ENCODE results near the gene PEAK1.
"Not testable (repeated sequence)": the region's sequence is repeated elsewhere in the genome, so short reads cannot be mapped to it uniquely, and the experiment has no call there.

PEAK1 gene

DNA sequence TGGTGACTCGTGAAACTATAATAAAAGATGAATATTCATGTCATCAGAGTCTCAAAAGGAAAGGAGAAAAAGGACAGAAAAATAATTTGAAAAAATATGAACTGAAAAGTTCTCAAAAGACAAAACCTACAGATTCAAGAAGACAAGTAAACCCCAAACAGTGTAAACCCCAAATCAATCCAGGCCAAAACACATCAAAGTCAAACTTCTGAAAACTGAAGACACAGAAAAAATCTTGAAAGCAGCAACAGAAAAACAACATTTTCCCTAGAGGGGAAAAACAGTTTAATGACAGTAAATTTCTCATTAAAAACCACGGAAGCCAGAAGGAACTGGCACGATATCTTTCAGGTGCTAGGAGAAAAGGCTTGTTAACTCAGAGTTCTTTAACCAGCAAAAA lies 143.8 kb downstream of the PEAK1 start:
- H3K4me2 ChIP-seq: no peak overlapping the region
- no peaks in the 10 kb centered on the region for H3K79me2 ChIP-seq (ENCODE audit: insufficient read depth, low read depth)
- H3K4me1 ChIP-seq (ENCODE audit: low read depth, poor library complexity, severe bottlenecking): no peaks in the 10 kb centered on the region

DNA sequence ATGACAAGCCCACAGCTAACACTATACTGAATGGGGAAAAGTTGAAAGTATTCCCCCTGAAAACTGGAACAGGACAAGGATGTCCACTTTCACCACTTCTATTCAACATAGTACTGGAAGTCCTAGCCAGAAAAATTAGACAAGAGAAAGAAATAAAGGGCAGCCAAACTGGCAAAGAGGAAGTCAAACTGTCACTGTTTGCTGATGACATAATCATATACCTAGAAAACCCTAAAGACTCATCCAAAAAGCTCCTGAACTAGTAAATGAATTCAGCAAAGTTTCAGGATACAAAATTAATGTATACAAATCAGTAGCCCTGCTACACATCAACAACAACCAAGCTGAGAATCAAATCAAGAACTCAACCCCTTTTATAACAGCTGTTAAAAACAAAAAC lies 146.8 kb downstream of the PEAK1 start:
- not testable (repeated sequence) for H4K20me1 ChIP-seq (ENCODE audit: insufficient read depth); H3K9ac ChIP-seq; H3K4me2 ChIP-seq; H3K27me3 ChIP-seq (ENCODE audit: insufficient read depth, low read depth); H3K79me2 ChIP-seq (ENCODE audit: insufficient read depth, low read depth); H2AFZ ChIP-seq (ENCODE audit: low read depth); H3K4me3 ChIP-seq (IDR thresholded peaks at IDR 0.05; ENCODE audit: insufficient read depth, low read depth, low read length); H3K4me1 ChIP-seq (ENCODE audit: low read depth, poor library complexity, severe bottlenecking); H3K36me3 ChIP-seq (ENCODE audit: insufficient read depth); H3K27ac ChIP-seq

More for the DNA sequence above, 143.8 kb downstream of the PEAK1 start:
- Histone ChIP-seq H3K27ac (no peak overlapping the region), H3K9ac (no peak overlapping the region), H3K27me3 (ENCODE audit: insufficient read depth, low read depth) (no peaks in the 10 kb centered on the region), H3K36me3 (ENCODE audit: insufficient read depth) (no peaks in the 10 kb centered on the region; the same call in 1 of the 2 replicates), H4K20me1 (ENCODE audit: insufficient read depth) (no peaks in the 10 kb centered on the region), H2AFZ (ENCODE audit: low read depth) (no peak overlapping the region), H3K4me3 (IDR thresholded peaks at IDR 0.05; ENCODE audit: insufficient read depth, low read depth, low read length) (no peak overlapping the region)
- TF ChIP-seq, protein P1, sequence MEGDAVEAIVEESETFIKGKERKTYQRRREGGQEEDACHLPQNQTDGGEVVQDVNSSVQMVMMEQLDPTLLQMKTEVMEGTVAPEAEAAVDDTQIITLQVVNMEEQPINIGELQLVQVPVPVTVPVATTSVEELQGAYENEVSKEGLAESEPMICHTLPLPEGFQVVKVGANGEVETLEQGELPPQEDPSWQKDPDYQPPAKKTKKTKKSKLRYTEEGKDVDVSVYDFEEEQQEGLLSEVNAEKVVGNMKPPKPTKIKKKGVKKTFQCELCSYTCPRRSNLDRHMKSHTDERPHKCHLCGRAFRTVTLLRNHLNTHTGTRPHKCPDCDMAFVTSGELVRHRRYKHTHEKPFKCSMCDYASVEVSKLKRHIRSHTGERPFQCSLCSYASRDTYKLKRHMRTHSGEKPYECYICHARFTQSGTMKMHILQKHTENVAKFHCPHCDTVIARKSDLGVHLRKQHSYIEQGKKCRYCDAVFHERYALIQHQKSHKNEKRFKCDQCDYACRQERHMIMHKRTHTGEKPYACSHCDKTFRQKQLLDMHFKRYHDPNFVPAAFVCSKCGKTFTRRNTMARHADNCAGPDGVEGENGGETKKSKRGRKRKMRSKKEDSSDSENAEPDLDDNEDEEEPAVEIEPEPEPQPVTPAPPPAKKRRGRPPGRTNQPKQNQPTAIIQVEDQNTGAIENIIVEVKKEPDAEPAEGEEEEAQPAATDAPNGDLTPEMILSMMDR (conservative IDR thresholded peaks at IDR 0.05; ENCODE audit: low read depth, low read length): no peak

DNA sequence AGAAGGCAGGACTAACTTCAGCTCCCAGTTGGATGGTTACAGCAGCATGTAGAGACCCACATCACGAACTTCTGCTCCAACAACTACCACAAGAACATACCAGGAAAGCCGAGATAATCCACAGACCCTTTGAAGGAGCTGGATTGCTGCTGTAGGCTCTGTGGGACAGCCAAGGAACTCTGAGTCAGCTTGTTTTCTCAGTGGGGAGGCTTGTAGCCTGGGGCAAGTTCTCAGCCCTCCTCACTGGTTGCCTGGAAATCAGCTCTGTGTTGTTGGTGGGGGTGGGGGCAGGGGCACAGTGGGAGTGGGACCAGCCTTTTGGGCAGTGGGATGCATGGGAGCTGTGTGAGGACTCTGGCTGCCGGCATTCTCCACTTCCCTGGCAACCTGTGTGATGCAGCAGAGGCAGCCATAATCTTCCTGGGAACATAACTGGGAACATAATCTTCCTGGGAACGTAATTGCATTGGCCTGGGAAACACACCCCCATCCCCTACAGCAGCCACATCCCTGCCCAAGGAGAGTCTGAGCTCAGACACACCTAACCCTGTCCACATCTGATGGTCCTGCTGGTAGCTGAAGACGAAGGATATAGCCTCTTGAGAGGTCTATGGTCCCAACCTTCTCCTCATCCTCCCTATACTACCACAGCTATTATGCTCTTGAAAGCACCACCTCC lies 153.1 kb downstream of the PEAK1 start:
- TF ChIP-seq, protein P1 (conservative IDR thresholded peaks at IDR 0.05; ENCODE audit: low read depth, low read length): no peak
- Histone ChIP-seq H3K9ac (no peak overlapping the region), H3K4me2 (no peak overlapping the region), H4K20me1 (ENCODE audit: insufficient read depth) (no peaks in the 10 kb centered on the region), H3K4me1 (ENCODE audit: low read depth, poor library complexity, severe bottlenecking) (no peaks in the 10 kb centered on the region), H3K79me2 (ENCODE audit: insufficient read depth, low read depth) (no peaks in the 10 kb centered on the region), H3K27ac (no peak overlapping the region), H3K36me3 (ENCODE audit: insufficient read depth) (no peaks in the 10 kb centered on the region), H3K4me3 (IDR thresholded peaks at IDR 0.05; ENCODE audit: insufficient read depth, low read depth, low read length) (no peak overlapping the region), H3K27me3 (ENCODE audit: insufficient read depth, low read depth) (no peaks in the 10 kb centered on the region), H2AFZ (ENCODE audit: low read depth) (no peak overlapping the region)

DNA sequence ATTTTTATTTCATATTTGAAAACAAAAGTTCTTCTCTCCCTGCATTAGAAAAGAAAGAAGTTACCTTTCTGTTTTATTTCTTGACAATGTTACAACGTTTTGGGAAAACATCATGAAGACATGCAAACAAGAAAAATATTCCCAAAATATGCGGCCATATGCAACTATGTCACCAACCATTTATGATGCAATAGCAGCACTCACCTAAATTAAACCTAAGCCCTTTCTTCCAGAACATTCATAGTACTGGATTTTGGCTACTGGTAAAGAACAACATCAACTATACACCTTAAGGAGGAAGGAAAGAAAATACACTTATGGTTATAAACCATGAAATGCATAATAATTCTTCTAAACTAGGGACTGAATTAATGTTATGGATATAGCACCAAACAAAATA lies 164.5 kb downstream of the PEAK1 start:
- Histone ChIP-seq H3K27ac (no peak overlapping the region), H3K4me2 (no peak overlapping the region), H3K79me2 (ENCODE audit: insufficient read depth, low read depth) (no peaks in the 10 kb centered on the region), H2AFZ (ENCODE audit: low read depth) (no peak overlapping the region), H3K4me3 (IDR thresholded peaks at IDR 0.05; ENCODE audit: insufficient read depth, low read depth, low read length) (no peak overlapping the region), H3K9ac (no peak overlapping the region), H3K36me3 (ENCODE audit: insufficient read depth) (no peaks in the 10 kb centered on the region), H3K4me1 (ENCODE audit: low read depth, poor library complexity, severe bottlenecking) (no peaks in the 10 kb centered on the region), H3K27me3 (ENCODE audit: insufficient read depth, low read depth) (no peaks in the 10 kb centered on the region), H4K20me1 (ENCODE audit: insufficient read depth) (no peaks in the 10 kb centered on the region)
- TF ChIP-seq, protein P1 (conservative IDR thresholded peaks at IDR 0.05; ENCODE audit: low read depth, low read length): no peak

DNA sequence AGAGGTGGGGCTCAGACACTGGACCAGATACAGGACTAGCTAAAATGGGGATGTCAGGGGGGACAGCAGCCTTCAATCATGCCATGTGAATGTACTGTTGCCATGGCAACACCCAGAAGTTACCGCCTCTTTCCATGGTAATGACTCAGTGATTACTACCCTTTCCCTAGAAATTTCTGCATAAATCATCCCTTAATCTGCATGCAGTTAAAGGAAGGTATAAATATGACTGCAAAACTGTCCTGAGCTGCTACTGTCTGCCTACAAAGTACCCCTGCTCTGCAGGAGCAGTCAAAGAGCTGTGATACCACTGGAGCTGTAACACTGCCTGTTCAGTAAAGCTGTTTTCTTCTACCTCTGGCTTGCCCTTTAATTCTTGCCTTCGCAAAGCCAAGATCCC lies 168.2 kb downstream of the PEAK1 start:
- Histone ChIP-seq H3K9ac (no peak overlapping the region), H2AFZ (ENCODE audit: low read depth) (no peak overlapping the region), H3K4me1 (ENCODE audit: low read depth, poor library complexity, severe bottlenecking) (no peaks in the 10 kb centered on the region), H3K4me3 (IDR thresholded peaks at IDR 0.05; ENCODE audit: insufficient read depth, low read depth, low read length) (no peak overlapping the region), H3K27me3 (ENCODE audit: insufficient read depth, low read depth) (no peaks in the 10 kb centered on the region), H3K27ac (no peak overlapping the region), H3K4me2 (no peak overlapping the region), H4K20me1 (ENCODE audit: insufficient read depth) (no peaks in the 10 kb centered on the region), H3K36me3 (ENCODE audit: insufficient read depth) (no peaks in the 10 kb centered on the region), H3K79me2 (ENCODE audit: insufficient read depth, low read depth) (no peaks in the 10 kb centered on the region)
- TF ChIP-seq, protein P1 (conservative IDR thresholded peaks at IDR 0.05; ENCODE audit: low read depth, low read length): no peak

All from KMS-11 (cell line).